Measurements from ENCODE around the gene GABRR2. TPM values are rescaled to one million over a fixed set of nuclear protein-coding genes. Genes with fewer than 3 reads are reported as not detected.

GABRR2 gene
- total RNA-seq, 1 donor from 2014 or later = 0.92 TPM

DNA sequence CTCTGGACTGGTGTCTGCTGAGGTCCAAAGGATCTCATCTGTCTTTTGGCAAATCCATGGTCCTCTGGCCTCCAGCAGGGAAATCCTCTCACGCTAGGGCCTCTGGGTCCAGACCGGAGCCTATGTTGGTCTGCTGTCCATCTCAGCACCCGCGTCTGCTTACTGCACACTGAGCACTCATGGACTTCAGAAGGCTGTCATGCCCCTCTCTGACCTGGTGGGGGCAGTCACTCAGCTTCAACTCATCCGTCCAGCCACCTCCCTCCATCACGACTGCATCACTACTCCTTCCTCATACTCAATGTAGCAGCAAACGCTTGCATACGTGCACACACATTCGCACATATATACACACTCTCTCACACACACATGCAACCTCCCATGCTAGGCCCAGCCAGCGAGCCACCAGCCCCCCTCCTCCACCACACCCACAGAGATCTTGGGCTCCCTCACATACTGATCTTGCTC lies 33.3 kb downstream of the GABRR2 start:
- no peaks in the 10 kb centered on the region for H3K36me3 Mint-ChIP-seq
- H3K9me3 Mint-ChIP-seq = no peaks in the 10 kb centered on the region
- DNase-seq (ENCODE audit: extremely low spot score, unreplicated experiment) = no peak
- TF ChIP-seq, protein P1, sequence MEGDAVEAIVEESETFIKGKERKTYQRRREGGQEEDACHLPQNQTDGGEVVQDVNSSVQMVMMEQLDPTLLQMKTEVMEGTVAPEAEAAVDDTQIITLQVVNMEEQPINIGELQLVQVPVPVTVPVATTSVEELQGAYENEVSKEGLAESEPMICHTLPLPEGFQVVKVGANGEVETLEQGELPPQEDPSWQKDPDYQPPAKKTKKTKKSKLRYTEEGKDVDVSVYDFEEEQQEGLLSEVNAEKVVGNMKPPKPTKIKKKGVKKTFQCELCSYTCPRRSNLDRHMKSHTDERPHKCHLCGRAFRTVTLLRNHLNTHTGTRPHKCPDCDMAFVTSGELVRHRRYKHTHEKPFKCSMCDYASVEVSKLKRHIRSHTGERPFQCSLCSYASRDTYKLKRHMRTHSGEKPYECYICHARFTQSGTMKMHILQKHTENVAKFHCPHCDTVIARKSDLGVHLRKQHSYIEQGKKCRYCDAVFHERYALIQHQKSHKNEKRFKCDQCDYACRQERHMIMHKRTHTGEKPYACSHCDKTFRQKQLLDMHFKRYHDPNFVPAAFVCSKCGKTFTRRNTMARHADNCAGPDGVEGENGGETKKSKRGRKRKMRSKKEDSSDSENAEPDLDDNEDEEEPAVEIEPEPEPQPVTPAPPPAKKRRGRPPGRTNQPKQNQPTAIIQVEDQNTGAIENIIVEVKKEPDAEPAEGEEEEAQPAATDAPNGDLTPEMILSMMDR (conservative IDR thresholded peaks at IDR 0.05) = peak; percentile 67
- no peaks in the 10 kb centered on the region for H3K27me3 Mint-ChIP-seq
- no peak overlapping the region for H3K27ac Mint-ChIP-seq
- no peaks in the 10 kb centered on the region for H3K4me1 Mint-ChIP-seq (ENCODE audit: unreplicated experiment)
- no peak overlapping the region for H3K4me3 Mint-ChIP-seq

DNA sequence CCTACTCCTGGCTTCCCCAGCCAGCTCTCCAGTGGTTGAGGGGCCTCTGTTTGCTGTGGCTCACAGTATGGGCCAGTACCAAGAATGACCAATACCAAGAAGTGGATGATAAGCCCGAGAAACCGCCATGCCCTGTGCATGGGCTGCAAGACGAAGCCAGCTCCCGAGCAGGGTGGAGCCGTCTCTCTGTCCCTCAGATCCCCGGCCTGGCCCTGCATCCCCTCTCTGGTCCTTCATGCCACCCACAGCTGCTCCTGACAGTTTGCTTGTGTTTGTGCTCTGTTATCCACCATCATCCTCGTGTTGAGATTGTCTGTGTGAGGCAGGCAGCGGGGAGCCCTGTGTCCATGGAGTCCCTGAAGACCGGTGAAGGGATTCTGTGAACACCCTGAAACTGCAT lies 36.1 kb downstream of the GABRR2 start:
- Mint-ChIP-seq H3K27ac (no peak overlapping the region), H3K27me3 (no peaks in the 10 kb centered on the region), H3K9me3 (no peaks in the 10 kb centered on the region), H3K4me1 (ENCODE audit: unreplicated experiment) (no peaks in the 10 kb centered on the region), H3K4me3 (no peak overlapping the region), H3K36me3 (no peaks in the 10 kb centered on the region)
- TF ChIP-seq, protein P1 (conservative IDR thresholded peaks at IDR 0.05) = no peak
- DNase-seq (ENCODE audit: extremely low spot score, unreplicated experiment) = no peak

DNA sequence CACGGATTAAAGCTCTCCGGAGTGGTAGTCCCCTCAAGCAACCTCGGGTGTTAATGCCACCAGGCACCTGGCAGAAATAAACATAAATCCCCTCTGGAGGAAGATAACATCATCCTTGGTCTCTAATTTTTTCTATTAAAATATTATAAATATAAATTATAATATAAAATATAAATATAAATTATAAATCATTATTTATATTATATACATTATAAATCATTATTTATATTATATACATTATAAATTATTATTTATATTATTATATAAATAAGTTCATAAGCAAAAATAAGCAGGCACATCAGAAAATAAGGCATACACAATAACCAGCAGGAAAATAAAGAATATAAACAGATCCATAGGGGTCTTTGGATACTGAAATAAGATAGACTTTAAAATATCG lies 39.2 kb downstream of the GABRR2 start:
- H3K9me3 Mint-ChIP-seq = no peaks in the 10 kb centered on the region
- TF ChIP-seq, protein P1 (conservative IDR thresholded peaks at IDR 0.05) = no peak
- no peaks in the 10 kb centered on the region for H3K36me3 Mint-ChIP-seq

DNA sequence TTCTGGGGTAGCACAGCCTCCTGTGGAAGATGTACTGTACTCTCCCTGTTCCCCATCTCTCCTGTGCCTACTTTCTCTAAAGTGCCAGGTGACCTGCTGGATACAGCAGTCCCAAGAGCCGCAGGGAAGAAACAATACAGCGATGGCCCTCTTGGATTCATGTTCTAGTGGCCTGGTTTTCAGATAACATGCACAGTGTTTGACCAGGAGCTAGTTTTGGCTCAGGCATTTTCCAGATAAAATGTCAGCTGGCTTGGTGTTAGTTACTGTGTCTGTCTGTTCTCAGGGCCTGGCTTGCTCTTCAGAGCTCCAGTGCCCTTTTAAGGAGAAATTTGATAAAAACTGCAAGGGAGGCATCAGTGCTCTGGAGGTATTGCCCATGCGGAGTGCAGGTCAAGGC lies 41.3 kb downstream of the GABRR2 start:
- TF ChIP-seq, protein P1 (conservative IDR thresholded peaks at IDR 0.05) = no peak
- H3K27ac Mint-ChIP-seq = no peak overlapping the region
- H3K4me1 Mint-ChIP-seq (ENCODE audit: unreplicated experiment) = no peaks in the 10 kb centered on the region
- no peaks in the 10 kb centered on the region for H3K36me3 Mint-ChIP-seq
- no peaks in the 10 kb centered on the region for H3K9me3 Mint-ChIP-seq
- no peaks in the 10 kb centered on the region for H3K27me3 Mint-ChIP-seq
- no peak overlapping the region for H3K4me3 Mint-ChIP-seq
- DNase-seq (ENCODE audit: extremely low spot score, unreplicated experiment) = no peak

More for the DNA sequence above, 39.2 kb downstream of the GABRR2 start:
- DNase-seq (ENCODE audit: extremely low spot score, unreplicated experiment) = no peak
- H3K27ac Mint-ChIP-seq = no peak overlapping the region
- H3K4me3 Mint-ChIP-seq = no peak overlapping the region
- H3K27me3 Mint-ChIP-seq = no peaks in the 10 kb centered on the region
- no peaks in the 10 kb centered on the region for H3K4me1 Mint-ChIP-seq (ENCODE audit: unreplicated experiment)

DNA sequence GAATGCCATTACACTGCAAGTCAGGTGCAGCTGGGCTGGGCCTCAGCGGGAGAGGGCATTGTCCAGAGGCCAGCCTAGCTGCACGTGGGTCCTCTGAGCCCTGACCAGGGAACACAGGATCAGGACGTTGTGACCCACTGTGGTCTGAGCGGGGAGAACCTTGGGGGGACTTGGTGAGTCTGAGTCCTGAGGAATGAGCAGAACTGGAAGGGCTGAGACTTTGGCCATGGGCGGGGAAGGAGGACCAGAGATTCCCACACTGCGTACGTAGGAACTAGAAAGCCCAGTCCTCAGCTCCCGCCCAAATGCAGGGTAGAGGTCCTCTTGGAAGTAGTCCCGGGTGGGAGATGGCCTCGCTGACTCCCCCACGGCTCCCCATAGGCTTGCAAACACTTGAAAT lies 42.5 kb downstream of the GABRR2 start:
- Mint-ChIP-seq H3K27ac (no peak overlapping the region), H3K4me1 (ENCODE audit: unreplicated experiment) (no peaks in the 10 kb centered on the region), H3K9me3 (no peaks in the 10 kb centered on the region), H3K4me3 (no peak overlapping the region), H3K27me3 (no peaks in the 10 kb centered on the region), H3K36me3 (no peaks in the 10 kb centered on the region)
- no peak for DNase-seq (ENCODE audit: extremely low spot score, unreplicated experiment)
- TF ChIP-seq, protein P1 (conservative IDR thresholded peaks at IDR 0.05) = no peak
